NCI-H1694 (cell line): ENCODE results near the gene MUC6.
"Not testable (repeated sequence)": the region's sequence is repeated elsewhere in the genome, so short reads cannot be mapped to it uniquely, and the experiment has no call there.

ENCODE experiments used
- DNase-seq: peaks from one replicate; lab custom pipeline; 2025; lab: John Stamatoyannopoulos, UW

MUC6 gene

DNA sequence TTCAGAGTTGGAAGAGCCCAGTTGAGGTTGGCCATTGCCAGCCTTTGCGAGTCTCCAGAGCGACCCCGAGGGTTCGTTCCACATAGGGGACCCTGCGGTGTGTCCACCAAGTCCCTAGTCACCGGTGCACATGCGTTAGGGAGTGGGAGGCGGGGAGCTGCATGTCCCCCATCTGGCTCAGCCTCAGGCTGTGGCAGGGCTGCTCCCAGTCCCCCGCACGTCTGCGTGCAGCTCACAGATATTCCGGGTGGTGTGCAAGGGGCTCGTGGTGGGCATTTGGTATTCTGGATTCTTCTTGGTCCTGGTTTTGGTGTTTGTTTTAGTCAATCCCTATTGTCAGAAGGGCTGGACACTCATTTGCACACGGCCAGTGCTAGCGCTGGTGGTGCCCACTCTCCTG lies 48.8 kb downstream of the MUC6 start:
- no peak for DNase-seq

DNA sequence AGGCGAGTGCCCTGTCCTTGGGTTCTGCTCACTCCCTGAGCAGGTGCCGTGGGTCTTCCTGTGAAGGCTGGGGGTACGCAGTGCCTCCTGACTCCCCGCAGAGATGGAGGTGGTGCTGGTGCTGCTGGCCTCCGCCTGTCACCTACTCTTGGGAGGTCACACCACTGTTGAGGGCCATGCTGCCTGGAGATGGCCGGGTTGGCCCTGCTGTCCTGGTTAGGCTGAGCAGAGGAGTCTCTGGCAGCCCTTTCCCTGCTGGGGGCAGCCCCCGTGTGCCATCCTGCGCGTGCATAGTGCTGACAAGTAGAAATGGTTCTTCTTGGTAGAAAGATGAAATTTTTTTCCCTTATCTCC lies 49.6 kb downstream of the MUC6 start:
- DNase-seq: no peak

DNA sequence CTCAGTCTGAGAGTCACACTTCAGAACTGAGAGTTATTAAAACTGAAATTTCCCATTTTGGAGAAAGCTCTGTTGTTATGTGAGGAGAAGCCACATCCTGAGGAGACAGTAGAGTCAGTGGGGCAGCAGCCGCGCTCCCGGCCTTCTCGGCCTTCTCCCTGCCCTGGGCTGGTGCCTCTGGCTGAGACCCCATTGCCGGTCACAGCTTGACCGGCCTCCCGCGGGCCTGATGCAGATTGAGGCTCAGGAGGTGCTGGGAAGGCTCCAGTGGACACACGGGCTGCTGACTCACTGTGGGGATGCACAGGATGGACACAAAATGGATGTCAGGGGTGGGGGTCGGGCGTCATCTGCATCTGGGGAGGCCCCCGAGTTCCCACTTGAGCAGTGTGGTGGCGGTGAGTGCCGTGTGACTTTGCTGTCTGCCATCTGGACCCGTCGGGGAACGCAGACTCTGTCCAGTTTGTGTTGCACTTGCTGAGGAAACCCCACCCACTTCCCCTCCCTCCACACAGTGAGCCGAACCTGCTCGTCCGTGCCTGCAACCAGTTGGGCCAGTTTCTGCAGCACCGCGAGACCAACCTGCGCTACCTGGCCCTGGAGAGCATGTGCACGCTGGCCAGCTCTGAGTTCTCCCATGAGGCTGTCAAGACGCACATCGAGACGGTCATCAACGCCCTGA lies 50.1 kb downstream of the MUC6 start:
- DNase-seq: no peak

DNA sequence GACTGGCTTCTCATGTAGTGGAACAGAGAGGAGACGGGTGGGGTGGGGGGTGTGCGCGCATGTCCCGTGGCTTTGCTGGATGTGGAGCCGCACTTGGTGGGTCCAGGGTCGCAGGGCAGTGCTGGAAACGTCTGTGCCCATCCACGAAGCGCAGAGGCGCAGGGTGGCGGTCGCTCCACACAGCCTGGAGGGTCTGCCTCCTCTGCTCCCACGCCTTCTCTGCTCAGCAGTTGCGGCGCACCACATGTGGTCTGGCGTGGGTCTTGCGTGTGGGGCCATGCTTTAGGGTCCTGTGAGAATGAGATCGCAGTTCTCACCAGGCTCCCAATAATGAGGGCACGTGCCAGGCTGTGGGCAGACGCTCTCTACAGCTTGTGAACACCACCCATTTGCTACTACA lies 50.7 kb downstream of the MUC6 start:
- no peak for DNase-seq

DNA sequence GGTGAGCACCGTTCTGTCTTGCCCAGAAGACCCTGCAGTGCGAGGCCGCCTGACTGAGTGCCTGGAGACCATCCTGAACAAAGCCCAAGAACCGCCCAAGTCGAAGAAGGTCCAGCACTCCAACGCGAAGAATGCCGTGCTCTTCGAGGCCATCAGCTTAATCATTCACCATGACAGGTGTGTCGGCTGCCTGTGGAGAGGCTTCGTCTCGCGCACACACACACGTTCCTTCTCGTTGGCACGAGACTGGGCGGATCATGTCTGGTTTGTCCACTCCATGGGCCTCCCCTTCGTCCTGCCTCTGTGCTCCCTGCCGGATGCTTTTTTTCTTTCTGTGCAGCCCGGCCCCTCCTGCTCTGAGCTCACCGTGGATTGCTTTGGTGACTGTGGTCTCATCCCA lies 51.1 kb downstream of the MUC6 start:
- no peak for DNase-seq

DNA sequence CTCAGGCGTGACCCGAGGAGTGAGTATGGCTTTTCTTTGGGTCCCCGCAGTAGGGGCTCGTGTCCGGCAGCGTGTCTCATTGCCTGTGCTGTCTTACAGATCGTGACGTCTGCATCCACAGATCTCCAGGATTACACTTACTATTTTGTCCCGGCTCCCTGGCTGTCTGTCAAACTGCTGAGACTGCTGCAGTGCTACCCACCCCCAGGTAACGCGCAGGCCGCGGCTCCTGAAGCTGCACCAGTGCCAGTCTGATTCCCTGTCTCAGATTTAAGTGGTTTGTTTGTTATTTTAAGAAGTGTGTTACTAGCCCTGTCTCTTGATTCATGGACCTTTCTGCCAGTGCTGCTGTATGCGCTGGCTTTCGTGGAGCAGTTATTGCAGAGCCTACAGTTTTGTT lies 52.0 kb downstream of the MUC6 start:
- no peak for DNase-seq

DNA sequence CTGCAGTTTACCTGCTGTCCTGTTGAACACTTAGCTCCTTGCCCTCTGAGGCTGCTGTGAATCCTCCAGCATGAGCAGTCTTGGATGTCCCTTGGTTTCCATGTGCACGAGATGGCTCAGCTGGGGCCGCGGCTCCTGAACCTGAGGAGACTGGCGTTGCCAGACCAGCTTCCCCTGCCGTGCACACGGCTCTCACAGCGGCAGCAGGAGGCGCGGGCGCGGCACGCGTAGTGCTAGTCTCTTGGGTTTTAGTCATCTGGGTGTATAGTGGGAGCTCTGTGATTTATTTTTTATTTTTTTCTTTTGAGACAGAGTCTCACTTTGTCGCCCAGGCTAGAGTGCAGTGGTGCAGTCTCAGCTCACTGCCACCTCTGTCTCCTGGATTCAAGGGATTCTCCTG lies 54.8 kb downstream of the MUC6 start:
- DNase-seq: no peak

DNA sequence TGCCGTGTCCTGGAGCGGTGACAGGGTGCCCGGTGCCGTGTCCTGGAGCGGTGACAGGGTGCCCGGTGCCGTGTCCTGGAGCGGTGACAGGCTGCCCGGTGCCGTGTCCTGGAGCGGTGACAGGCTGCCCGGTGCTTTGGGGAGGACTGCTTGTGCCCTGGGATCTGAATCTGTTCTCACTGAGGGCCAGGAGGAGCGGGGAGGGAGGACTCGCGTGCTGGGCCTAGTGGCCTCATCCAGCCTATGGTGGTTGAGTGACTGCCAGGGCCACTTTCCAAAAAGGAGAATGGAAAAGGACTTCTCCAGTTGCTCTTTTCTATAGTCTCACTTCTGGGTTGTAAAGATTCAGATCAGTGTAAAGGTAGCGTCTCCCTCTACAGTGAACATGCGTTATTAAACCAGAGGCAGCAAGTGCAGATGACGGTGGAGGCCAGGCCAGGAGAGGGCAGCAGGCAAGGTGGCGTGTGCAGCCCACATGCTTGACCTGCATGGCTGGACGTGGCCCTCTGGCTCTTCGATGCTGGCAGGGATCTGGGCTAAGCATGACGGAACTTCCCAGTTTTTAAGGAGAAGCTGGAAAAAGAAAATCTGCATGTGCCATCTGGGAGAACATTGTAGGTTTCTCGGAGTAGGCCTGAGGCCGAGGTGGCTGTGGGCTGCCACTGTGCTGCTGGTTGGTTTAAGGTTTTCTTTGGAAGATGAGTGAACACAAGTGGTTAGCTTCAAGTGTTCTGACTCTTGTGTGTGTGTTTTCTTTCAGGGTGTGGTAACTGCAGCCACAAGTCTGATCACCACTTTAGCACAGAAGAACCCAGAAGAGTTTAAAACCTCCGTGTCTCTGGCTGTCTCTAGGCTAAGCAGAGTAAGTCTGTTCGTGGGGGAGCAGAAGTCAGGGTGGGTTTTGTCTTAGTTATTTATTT lies 55.8 kb downstream of the MUC6 start:
- DNase-seq: no peak

DNA sequence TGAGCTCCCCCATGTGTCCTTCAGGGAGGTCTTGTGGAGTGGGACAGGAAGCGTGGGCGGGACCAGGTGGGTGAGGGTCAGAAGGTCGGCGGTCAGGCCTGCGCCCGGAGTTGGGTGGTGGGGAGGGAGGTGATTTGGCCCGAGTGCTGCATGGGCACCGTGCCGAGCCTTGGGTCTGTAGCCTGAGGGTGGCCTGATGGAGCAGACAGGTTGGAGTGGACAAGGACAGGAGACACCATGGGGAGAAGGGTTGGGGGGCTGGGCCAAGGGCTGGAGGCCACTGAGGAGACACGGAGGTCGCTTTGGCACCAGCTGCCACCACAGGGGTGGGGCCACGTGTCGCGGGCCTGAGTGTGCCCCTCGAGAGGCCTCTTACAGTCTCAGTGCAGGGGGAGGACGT lies 57.7 kb downstream of the MUC6 start:
- no peak for DNase-seq

DNA sequence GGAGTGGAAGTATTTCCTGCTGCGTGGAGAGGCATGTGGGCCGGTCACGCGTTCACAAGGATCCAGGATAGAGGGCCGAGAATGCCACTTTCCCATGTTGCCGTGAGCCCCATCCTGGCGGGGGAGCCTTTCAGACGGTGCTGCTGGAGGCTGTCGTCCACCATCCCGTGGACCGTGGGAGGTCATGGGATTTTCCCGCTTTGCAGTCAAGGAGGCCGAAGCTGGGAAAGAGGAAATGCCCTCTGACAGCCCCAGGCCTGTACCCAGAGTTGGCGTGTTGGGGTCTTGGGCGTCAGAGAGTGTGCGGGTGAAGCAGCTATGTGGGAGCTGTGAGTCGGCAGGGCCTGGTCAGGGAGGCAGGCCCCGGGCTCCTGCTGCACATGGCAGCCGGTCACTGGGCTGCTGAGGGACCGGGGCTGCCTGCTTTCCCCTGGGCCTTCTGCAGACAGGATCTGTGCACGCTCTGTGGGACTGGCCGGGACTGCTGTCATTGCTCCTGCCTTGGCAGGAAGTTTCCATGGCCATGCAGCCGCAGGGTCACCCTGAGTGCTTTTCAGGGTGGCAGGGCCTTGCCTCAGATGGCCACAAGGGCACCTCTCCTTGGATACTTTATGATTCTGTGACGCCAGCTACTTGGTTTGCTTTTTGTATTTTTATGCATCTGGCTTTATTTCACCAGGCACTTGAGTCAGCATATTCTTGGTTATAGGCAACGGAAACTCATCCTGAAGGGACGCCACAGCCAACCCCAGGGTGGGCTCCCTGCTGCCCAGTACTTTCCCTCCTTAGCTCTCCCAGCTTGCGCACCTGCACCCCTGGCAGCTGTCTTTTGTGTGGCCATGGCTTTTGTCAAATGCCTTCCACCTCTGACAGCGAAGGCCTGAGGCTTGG lies 58.4 kb downstream of the MUC6 start:
- no peak for DNase-seq

DNA sequence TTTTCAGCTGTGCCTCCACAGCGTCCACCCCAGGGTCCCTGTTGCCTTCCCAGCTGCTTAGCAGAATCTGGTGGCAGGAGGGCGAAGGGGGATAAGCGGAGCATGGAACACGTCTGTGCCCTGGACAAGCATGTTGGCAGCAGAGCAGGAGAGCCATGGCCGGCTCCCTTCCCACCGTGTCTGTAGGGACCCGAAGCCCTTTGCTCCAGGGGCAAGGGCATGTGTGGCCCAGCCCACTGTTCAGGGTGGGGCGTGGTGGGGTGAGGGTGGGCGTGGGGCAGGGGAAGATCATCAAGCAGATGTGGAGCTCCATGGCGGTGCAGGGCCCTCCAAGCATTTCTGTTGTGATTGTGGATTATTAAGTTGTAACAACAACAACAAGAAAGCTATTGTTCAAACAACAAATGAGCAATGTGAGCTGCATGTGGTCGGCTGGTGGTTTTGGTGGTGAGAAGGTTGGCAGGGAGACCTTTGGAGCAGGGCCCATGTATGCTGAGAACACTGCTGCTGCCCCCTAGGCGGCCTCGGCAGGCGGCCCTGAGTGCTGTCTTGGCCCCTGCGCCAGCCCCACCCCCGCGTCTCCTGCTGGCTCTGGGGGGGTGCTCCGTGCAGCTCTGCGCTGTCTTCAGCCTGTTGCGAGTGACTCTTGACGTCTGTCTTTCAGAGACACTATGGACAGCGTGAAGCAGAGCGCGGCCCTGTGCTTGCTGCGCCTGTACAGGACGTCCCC lies 59.9 kb downstream of the MUC6 start:
- no peak for DNase-seq

DNA sequence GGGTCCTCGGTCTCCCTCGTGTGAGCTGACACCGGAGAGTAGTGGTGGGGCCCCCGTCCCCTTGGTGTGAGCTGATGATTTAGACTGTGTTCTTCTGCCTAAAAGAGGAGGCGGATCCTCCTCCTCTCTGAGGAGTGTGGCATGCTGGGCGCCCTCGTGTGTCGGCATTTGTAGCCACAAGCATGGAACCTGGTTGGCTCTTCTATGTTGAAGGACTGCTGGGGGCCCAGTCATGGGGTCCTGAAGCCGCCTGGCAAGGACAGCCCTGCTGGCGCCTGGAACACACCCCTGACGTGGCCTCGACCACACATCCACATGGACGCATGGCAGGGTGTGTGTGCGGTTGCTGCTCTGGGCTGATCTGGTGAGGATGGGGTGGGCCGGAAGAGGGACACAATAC lies 60.7 kb downstream of the MUC6 start:
- no peak for DNase-seq

DNA sequence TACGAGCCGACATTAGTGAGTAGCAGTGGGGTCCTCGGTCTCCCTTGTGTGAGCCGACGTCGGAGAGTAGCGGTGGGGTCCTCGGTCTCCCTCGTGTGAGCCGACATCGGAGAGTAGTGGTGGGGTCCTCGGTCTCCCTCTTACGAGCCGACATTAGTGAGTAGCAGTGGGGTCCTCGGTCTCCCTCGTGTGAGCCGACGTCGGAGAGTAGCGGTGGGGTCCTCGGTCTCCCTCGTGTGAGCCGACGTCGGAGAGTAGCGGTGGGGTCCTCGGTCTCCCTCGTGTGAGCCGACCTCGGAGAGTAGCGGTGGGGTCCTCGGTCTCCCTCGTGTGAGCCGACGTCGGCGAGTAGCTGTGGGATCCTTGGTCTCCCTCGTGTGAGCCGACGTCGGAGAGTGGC lies 61.1 kb downstream of the MUC6 start:
- not testable (repeated sequence) for DNase-seq

DNA sequence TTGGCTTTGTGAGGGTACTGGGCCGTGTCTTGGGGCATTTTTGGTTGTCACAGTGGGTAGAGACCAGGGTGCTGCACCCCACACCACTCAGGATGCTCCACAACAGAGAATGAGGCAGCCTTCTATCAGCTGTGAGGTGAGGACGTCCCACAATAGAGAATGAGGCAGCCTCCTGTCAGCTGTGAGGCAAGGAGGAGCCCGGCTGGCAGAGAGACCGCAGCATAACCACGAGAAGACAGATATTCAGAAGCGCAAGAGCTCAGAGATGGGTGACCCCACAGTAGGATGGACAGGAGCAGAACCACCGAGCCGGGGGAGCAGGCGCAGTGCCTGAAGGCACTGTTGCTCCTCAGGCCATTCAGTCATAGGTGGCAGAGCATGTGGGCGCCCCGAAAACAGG lies 63.3 kb downstream of the MUC6 start:
- no peak for DNase-seq

DNA sequence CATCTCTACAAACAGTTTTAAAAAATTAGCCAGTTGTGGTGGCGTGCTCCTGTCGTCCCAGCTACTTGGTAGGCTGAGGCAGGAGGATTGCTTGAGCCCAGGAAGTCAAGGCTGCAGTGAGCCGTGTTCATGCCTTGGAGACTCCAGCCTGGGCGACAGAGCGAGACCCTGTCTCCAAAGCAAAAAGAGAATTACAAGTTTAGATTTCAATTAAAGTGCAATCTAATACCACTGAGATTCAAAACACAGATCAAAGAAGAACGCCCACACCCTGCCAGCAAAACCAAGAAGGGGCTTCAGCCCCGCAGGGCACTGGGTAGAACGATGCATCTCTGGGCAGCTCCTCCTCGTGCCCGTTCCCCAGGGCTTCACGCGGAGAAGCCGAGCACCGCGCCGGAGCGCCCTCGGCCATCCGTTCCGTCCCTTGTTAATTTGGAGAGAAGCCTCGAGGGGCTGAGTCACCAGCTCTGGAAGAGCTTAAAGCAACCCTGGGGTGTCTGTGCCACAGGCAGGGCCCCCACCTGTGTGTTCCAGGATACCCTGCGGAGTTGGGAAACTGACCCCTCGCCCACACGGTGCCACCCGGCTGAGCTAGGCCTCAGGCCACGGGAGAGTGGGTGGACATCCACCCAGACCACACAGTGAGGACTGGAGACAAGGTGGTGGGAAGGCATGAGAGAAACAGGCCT lies 63.9 kb downstream of the MUC6 start:
- DNase-seq: no peak

DNA sequence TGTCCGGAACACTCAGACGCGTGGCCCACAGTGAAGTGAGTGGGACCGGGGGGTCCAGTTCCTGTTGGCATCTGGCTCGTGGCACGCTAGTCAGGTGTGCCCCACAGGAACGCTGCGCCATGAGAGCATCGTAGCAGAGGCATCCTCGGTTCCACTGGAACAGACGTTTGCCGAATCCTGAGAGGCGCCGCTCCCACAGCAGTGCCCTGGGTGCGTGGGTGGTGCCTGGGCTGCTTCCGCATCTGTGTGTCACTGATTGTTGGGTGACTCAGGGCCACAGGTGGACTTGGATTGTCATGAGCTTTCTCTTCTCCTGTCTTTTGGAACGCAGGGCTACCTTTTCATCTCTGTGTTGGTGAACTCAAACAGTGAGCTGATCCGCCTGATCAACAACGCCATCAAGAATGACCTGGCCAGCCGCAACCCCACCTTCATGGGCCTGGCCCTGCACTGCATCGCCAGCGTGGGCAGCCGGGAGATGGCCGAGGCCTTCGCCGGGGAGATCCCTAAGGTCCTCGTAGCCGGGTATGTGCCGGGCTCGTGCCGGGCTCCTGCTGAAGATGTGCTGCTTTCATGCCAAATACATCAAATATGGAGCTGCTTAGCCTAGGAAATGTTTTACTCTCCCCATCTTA lies 64.7 kb downstream of the MUC6 start:
- no peak for DNase-seq

DNA sequence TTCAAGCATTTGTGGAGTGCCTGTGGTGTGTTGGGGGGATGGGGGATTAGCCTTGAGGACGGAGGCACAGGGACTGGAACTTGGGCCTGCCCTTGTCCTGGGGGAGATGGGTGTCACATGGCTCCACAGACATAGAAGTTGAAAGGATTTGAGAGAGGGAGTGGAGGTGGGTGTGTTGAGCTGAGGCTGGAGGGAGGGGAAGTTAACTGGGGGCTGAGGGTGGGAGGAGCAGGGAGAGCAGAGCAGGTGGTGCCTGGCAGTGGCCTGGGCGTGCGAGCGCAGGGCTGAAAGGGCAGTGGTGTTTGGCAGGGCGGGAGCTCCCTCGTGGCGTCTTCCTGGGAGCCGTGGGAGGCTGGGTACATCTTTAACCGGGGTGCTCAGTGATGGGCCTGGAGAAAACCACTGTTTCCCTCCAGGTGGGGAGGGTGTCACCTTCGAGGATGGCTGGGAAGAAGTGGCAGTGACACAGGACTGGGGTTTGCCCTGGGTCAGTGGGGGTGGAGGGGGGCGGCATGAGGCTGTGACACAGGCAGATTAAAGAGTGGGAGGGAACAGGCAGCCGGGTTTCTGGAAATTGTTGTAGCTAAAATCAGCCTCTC lies 65.3 kb downstream of the MUC6 start:
- DNase-seq: no peak

DNA sequence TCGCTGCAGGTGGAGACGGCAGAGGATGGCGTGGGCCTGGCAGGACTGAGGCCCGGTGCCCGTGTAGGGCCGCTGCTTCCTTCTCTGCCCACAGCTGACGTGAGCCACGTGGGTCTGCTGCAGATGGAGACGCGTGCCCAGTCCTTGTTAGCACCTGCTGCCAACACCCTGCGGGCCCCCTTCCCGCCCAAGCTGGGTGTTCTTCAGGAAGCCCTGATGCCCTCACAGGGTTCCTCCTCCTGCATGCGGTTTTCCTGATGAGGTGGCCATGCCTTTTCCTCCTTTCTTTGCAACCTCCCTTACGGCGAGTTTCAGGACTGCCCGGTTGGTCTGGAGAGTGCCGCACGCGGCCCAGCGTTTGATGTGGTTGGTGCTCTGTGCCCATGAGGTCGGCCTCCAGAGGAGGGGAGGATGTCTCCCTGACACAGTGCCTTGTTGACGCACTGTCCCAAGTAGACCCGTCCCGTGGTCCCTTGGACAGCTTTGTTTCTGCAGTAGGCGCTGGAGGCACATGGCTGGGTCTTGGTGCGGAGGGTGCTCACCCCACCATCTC lies 66.1 kb downstream of the MUC6 start:
- DNase-seq: no peak

DNA sequence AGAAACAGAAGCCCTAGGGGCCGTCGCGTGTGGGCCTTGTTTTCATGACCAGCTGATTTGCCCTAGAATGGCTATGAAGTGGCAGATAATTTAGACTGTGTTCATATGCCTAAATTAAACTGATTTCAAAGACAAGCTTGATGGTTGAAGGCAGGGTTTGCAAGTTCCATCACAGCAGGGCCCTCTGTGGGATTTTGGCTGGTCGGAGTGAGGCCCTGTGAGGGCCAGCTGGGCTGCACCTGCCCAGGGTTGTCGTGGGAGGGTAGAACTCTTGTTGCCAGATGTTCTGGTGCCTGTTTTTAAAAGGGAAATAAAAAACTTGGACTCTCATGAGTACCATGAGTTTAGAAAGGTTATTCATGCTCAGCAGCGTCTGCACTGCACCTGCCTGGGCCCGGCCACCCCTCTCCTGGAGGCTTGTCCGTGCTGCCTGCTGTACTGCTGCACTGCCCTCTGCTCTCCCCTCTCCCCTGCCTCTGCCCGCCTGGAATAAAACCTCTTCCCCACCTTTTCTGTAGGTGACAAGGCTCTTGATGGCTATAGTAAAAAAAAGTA lies 66.8 kb downstream of the MUC6 start:
- DNase-seq: no peak

DNA sequence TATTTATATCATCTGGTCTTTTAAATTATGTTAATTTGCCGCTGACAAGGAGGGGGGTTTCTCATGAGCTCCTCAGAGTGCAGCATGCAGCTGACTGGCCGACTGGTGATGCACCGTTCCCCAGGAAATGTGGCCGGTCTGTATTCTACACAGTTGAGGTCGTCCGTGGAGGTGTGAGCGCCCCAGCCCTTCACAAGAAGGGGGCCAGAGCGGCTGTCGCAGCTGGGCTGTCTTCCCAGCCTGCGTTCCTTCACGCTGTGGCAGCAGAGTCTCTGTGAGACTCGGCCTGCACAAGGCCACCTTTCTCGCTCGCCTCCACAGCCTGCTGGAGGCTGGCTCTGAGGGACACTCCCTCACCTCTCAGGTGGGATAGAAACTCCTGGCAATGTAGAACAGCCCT lies 67.7 kb downstream of the MUC6 start:
- no peak for DNase-seq
